ENCODE data around the gene PPP2R5B.
A peak's percentile ranks its signal among the peaks of the same experiment; 100 is the strongest.

Gene PPP2R5B

GRCh38 chr11:64888406-64888728, 36.1 kb upstream of the PPP2R5B start:
- H3K36me3 ChIP-seq (ENCODE audit: control insufficient read depth in 2 of 2, insufficient read depth in 1 of 2, low read length in 2 of 2) = no peaks in the 10 kb centered on the region
- ChIA-PET CTCF (interaction anchor here (0.5 to 5.2 kb wide), 24 partner anchors 9 to 233 kb away, joined by 3 to 83 read pairs (median 3); partner anchors contain the start of gene EHD1), POLR2A (interaction anchor here (0.6 to 1.0 kb wide), 4 partner anchors 11 to 110 kb away, joined by 3 to 7 read pairs (median 4); no protein-coding TSS in a partner anchor)
- no peak for TF ChIP-seq ZNF24 (tag by site-specific recombination; IDR thresholded peaks at IDR 0.05)
- no peak for TF ChIP-seq ZNF18 (tag by site-specific recombination; IDR thresholded peaks at IDR 0.05)
- TF ChIP-seq ZNF140 (tag by site-specific recombination; IDR thresholded peaks at IDR 0.05) = no peak
- no peak for TF ChIP-seq ZNF571 (tag by site-specific recombination; IDR thresholded peaks at IDR 0.05)
- no peak for TF ChIP-seq ZNF10 (tag by site-specific recombination; IDR thresholded peaks at IDR 0.05)
- no peak for TF ChIP-seq ZNF266 (tag by site-specific recombination; IDR thresholded peaks at IDR 0.05; ENCODE audit: low read depth)
- TF ChIP-seq ZNF692 (tag by site-specific recombination; IDR thresholded peaks at IDR 0.05) = no peak
- TF ChIP-seq PRDM1 (tag by site-specific recombination; IDR thresholded peaks at IDR 0.05) = no peak
- TF ChIP-seq EGR2 (tag by site-specific recombination; IDR thresholded peaks at IDR 0.05; ENCODE audit: low read depth) = no peak
- TF ChIP-seq HOXA7 (CRISPR knock-in tag; IDR thresholded peaks at IDR 0.05; ENCODE audit: borderline replicate concordance) = no peak
- no peak for TF ChIP-seq ZNF660 (tag by site-specific recombination; IDR thresholded peaks at IDR 0.05)
- TF ChIP-seq REST (tag by site-specific recombination; IDR thresholded peaks at IDR 0.05) = no peak
- H3K9me3 ChIP-seq (ENCODE audit: control insufficient read depth, insufficient read depth, low read depth, low read length) = no peaks in the 10 kb centered on the region
- no peak overlapping the region for H3K27ac ChIP-seq (ENCODE audit: extremely low read depth, low read depth, low read length)
- H3K4me3 ChIP-seq (ENCODE audit: low read depth, low read length) = no peak overlapping the region
- no peaks in the 10 kb centered on the region for H3K4me1 ChIP-seq (ENCODE audit: control insufficient read depth, insufficient read depth, low read length)

GRCh38 chr11:64888729-64889511, 35.6 kb upstream of the PPP2R5B start:
- POLR2A ChIA-PET = interaction anchor here (1.5 kb wide), 1 partner anchor 30 kb away, joined by 3 read pairs; no protein-coding TSS in a partner anchor
- Histone ChIP-seq H3K4me3 (ENCODE audit: low read depth, low read length) (no peak overlapping the region), H3K36me3 (ENCODE audit: control insufficient read depth in 2 of 2, insufficient read depth in 1 of 2, low read length in 2 of 2) (no peaks in the 10 kb centered on the region), H3K4me1 (ENCODE audit: control insufficient read depth, insufficient read depth, low read length) (no peaks in the 10 kb centered on the region), H3K9me3 (ENCODE audit: control insufficient read depth, insufficient read depth, low read depth, low read length) (no peaks in the 10 kb centered on the region), H3K27ac (ENCODE audit: extremely low read depth, low read depth, low read length) (no peak overlapping the region)
- CTCF ChIA-PET = interaction anchor here (0.5 to 5.2 kb wide), 16 partner anchors 8 to 1229 kb away, joined by 3 to 83 read pairs (median 4); partner anchors contain the start of gene EHD1
- TF ChIP-seq ZNF354C (tag by site-specific recombination; IDR thresholded peaks at IDR 0.05; ENCODE audit: borderline replicate concordance, low read depth) (no peak), OVOL3 (tag by site-specific recombination; IDR thresholded peaks at IDR 0.05) (no peak), KLF1 (tag by site-specific recombination; IDR thresholded peaks at IDR 0.05) (peak; percentile 57; the same call in 1 of the 2 replicates), ZBTB48 (tag by site-specific recombination; IDR thresholded peaks at IDR 0.05) (peak; percentile 76), ZFHX2 (tag by site-specific recombination; conservative IDR thresholded peaks at IDR 0.05) (peak; percentile 86), ZNF571 (tag by site-specific recombination; IDR thresholded peaks at IDR 0.05) (no peak), YY2 (tag by site-specific recombination; IDR thresholded peaks at IDR 0.05) (no peak), PATZ1 (tag by site-specific recombination; IDR thresholded peaks at IDR 0.05) (peak; percentile 16; the same call in 1 of the 2 replicates), ZNF398 (tag by site-specific recombination; IDR thresholded peaks at IDR 0.05) (peak; percentile 86), ZNF776 (tag by site-specific recombination; IDR thresholded peaks at IDR 0.05; ENCODE audit: borderline replicate concordance) (no peak), GLIS1 (tag by site-specific recombination; IDR thresholded peaks at IDR 0.05) (peak; percentile 21; the same call in 1 of the 2 replicates)

All from HEK293 (cell line).